GM12864 (cell line): ENCODE measurements around the gene PRR7.
A peak's percentile ranks its signal among the peaks of the same experiment; 100 is the strongest.

ENCODE experiments used
- DNase-seq: peaks from one replicate; pipeline ENCODE4 v3.0.0-alpha.2; 2011; ENCODE audit warnings: low read depth
- H3K4me3 ChIP-seq: 2 replicates; pipeline ENCODE4 v1.5.1; 2011; ENCODE audit warnings: mild to moderate bottlenecking, low read depth, low read length, control low read depth
- CTCF ChIP-seq: IDR thresholded peaks from 2 replicates; pipeline ENCODE4 v1.5.1; 2011; ENCODE audit warnings: low read depth, mild to moderate bottlenecking, moderate library complexity, low read length, control low read depth, inconsistent platforms; ENCODE audit errors: missing control alignments

Gene PRR7

DNA sequence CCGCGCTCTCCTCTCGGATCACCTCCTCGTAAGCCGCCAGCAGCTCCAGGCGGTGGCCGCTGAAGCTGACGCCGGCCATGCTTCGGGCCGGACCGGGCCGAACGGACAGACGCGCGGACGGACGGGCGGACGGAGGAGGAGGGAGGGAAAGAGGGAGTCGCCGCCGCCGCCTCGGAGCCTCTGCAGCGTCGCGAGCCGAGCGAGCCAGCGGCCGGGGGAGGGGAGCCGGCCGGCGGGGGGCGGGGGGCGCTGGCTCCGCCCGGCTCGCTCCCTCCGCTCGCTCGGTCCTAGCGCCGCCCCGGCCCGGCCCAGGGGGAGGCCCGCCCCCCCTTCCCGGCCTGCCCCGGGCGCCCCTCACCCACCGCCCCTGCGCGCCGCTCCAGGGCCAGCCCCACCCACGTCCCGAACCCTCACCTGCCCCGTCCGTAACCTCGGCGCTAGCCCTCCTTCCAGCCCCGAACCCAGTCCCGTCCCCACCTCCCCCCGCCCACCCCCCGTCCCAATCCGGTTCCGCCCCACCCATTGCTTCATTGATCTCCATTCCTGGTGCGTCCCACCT lies 26.9 kb downstream of the PRR7 start, which contains the start of gene DBN1:
Gene DBN1, minus strand, starts transcription at position 192 of the 559 bp plus-strand sequence. Its CDS starts 113 bp downstream, at position 79.
- DNase-seq, result no peak
- no peak for TF ChIP-seq CTCF
- H3K4me3 ChIP-seq, result peak within 1 kb of the TSS; percentile 49

- H3K4me3 ChIP-seq, result no peak overlapping the region
- no peak for DNase-seq
- no peak for TF ChIP-seq CTCF
These were observed 27.4 kb downstream of the PRR7 start for GRCh38 chr5:177474002-177474476.

DNA sequence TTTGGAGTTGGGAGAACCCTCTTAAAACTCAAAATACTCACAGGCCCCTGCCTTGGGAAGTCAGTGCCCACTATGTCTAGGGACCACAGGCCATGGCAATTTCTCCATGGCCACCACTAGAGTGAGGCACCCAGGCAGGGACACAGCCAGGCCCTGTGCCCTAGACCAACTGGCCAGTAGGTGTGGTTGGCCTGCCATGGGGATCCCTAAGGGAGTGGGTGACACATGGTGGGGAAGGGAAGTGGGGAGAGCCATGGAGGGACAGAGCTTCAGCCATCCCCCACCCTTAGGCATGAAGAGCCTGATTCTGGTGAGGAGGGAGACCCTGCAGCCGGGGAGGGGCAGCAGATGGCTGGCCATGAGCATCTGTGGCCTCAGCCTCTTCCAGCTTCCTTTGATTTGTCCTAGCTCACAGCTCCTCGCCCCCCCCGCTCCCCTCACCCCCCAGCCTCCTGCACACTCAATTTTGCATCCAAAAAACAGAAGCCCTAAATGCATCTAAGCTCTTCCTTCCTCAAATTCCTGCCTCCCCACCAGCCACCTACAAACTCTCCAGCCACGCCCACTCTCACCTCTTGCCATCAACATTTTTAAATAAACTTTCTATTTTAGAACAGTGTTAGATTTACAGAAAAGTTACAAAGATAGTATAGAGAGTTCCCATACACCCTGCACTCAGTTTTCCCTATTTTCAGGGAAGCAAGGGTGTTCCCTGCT lies 28.4 kb downstream of the PRR7 start:
- TF ChIP-seq CTCF, result no peak
- H3K4me3 ChIP-seq, result no peak overlapping the region
- DNase-seq, result no peak

- H3K4me3 ChIP-seq, result no peak overlapping the region
- no peak for DNase-seq
- TF ChIP-seq CTCF, result no peak
These were observed 29.2 kb downstream of the PRR7 start for GRCh38 chr5:177475563-177476427.

DNA sequence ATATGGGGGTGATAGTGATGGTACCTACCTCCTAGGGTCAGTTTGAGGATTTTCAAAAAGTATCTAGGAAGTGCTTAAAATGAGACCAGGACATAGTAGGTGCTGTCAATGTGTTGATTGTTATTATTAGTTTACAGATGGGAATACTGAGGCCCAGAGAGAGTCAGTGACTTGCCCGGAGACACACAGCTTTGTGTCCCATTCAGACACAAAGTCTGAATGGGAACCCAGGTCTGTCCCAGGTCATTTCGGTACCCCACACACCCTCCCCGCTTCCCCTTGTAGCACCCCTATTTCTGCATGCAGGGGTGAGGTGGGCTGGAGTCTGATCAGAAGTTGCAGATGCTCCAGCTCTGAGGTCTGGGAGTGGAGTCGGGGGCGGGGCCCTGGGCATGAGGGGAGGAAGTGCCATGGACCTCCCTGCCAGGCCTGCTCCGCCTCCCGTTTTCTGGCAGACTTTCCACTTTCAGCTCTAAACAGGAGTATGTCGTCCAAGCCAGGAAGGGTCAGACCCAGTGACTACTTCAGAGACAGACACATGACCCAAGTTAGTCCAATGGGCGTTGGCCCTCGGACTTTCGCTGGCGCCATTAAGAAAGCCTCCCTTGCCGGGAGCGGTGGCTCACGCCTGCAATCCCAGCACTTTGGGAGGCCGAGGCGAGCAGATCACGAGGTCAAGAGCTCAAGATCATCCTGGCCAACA lies 30.1 kb downstream of the PRR7 start:
- no peak overlapping the region for H3K4me3 ChIP-seq
- DNase-seq, result no peak
- no peak for TF ChIP-seq CTCF

DNA sequence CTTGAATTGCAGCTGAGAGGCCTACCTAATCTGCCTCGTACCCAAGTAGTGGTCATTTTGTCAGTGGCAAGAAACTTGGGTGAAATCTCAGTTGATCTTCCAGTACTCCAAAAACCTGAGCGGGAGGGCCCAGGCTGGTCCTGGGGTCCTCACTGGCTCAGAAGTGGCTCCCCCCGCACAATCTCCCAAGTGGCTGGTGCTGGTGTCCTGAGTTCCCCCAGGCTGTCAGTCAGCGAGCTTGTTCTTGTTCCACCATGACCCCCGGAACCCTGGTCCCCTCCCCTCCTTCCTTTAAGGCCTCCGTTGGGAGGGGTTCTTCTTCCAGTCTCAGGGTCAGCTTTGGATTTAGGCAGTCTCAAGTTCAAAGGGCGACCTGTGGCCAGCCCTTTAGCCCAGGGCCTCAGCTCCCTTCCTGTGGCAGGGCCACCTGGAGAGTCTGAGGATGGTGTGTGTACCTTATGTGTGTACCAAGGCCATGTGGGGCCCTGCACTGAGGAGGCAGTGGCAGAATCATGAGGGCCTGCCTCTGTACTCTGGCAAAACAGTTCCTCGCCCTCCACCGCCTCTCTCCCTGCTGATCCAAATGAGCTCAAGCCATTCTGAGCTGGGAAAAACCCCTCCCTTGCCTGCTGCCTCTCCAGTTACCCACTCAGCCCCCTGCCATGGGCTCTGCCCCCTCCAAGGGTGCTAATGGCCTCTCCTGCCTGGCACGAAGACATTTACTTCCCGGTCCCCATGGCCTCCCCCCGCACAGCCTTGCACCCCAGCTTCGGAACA lies 31.3 kb downstream of the PRR7 start:
- DNase-seq, result no peak
- H3K4me3 ChIP-seq, result no peak overlapping the region
- no peak for TF ChIP-seq CTCF
